GM21515 (cell line): Measurements from ENCODE around the gene CFAP58.
A peak's percentile ranks its signal among the peaks of the same experiment; 100 is the strongest.

Experiments used
- ATAC-seq: cut with Tn5 transposase; IDR thresholded peaks from one replicate; pipeline ENCODE4 v1.9.1; 2021; ENCODE audit not compliant: unreplicated experiment

Gene CFAP58

GRCh38 chr10:104368381-104368780 is 14.7 kb downstream of the CFAP58 start:
- ATAC-seq, result no peak

- no peak for ATAC-seq
These were observed 18.1 kb downstream of the CFAP58 start for GRCh38 chr10:104371753-104372152.

DNA sequence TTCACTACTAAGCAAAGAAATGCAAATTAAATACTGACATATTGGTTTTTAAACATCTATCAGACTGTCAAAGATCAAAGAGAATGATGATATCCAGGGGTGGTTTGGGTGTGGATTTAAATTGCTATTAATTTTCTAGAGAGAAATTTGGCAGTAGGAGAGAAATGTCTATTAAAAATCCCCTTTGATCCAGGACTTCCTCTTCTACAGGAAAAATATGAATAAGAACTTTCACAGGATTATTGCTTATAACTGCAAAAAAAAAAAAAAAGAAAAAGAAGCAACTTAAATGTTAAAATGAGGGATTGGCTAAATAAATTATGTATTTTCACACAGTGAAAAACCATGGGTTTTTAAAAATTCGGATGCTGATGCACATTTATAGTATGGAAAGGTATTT is 21.0 kb downstream of the CFAP58 start:
- ATAC-seq, result no peak

DNA sequence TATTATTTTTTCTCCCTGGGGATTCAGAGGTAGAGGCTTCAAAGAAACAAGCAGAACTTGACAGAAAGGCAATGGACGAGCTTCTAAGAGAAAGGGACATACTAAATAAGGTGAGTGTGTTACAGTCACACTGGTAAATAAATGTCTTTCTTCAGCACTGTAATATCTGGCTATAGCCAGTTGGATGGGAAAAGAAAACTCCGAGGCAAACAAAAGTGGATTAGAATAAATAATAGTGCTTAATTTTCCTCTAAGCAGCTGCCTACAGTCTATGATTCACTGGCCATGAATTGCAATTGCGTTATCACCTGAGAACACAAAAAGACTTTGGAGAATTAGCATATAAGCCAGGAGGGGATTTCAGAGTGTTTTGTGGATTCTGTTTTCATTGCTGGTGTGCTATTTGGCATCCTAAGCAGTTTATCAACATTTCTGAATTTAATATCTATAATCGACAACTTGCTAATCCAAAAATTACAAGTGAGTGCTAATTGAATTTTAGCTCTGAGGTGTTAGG is 23.2 kb downstream of the CFAP58 start:
- no peak for ATAC-seq

GRCh38 chr10:104380336-104380735 is 26.7 kb downstream of the CFAP58 start:
- ATAC-seq, result no peak

GRCh38 chr10:104387130-104387888 is 33.7 kb downstream of the CFAP58 start:
- ATAC-seq, result no peak

- no peak for ATAC-seq
These were observed 35.2 kb downstream of the CFAP58 start for GRCh38 chr10:104388830-104389229.

- no peak for ATAC-seq
These were observed 37.7 kb downstream of the CFAP58 start for GRCh38 chr10:104391150-104391968.

GRCh38 chr10:104391969-104392296 is 38.3 kb downstream of the CFAP58 start:
- ATAC-seq, result no peak

- no peak for ATAC-seq
These were observed 39.8 kb downstream of the CFAP58 start for GRCh38 chr10:104393387-104393786.

- ATAC-seq, result no peak
These were observed 42.9 kb downstream of the CFAP58 start for GRCh38 chr10:104396581-104396980.

- no peak for ATAC-seq
These were observed 50.0 kb downstream of the CFAP58 start for GRCh38 chr10:104403636-104404035.

- ATAC-seq, result no peak
These were observed 53.4 kb downstream of the CFAP58 start for GRCh38 chr10:104406715-104407650.

- ATAC-seq, result no peak
These were observed 59.9 kb downstream of the CFAP58 start for GRCh38 chr10:104413528-104413927.

- no peak for ATAC-seq
These were observed 62.0 kb downstream of the CFAP58 start for GRCh38 chr10:104415526-104416165.

DNA sequence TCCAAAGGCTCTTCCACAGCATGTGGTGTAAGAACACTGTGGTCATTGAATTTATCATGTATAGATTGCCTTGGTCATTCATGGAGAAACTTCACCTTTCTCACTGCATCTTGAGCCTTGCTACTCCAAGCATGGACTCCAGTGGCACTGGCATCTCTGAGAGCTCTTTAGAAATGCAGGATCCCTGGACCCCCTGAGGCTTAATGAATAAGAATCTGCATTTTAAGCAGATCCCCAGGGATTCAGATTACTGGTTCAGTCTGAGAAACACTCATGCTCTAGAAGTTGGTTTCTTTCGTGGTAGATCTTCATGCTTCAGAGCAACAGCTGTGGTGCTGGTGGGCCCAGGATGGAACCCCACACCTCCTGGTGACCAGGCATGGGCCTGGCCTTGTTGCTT is 63.2 kb downstream of the CFAP58 start:
- ATAC-seq, result no peak

DNA sequence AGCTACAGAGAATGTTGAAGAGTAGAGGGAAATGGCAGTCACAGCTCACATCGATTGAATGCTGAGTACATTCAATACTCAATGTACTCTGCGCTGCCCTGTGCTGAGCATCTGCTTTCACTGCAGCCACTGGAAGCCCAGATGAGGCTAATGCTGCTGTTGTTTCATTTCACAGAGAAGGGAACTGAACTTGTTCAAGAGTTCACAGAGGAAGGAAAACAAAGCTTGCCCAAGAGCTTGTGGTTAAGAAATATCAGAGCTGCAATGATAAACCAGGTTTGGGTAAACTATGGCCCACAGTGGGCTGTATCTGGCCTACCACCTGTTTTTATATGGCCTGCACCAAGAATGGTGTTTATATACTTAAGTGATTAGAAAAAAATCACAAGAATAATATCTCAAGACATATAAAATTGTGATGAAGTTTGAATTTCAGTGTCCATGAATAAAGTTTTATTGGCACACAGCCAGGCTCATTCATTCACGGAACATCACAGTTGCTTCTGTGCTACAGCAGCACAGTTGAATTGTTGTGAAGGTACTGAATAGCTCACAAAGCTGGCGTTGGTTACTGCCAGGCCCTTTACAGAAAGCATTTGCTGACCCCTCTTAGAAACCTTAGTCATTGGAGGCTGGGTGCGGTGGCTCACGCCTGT is 64.1 kb downstream of the CFAP58 start:
- ATAC-seq, result no peak

- peak; percentile 89 for ATAC-seq
These were observed 71.1 kb downstream of the CFAP58 start for GRCh38 chr10:104424719-104425118.

GRCh38 chr10:104427989-104428388 is 74.4 kb downstream of the CFAP58 start:
- no peak for ATAC-seq

- ATAC-seq, result no peak
These were observed 76.2 kb downstream of the CFAP58 start for GRCh38 chr10:104429846-104430245.
